Body of pancreas (tissue), 4 donors: ENCODE measurements around the gene GDPD5.

Source experiments
- CTCF ChIP-seq, 7 experiments: fragments of 450-650 bp in 4 of 7; fragments of 200-600 bp in 3 of 7; sonication (generic) in 3 of 7; IDR thresholded peaks; one replicate each; pipeline ENCODE4 v1.5.1; 2016 to 2019; ENCODE audit warnings: antibody characterized with exemption in 7 of 7
- POLR2A ChIP-seq, 3 donors: fragments of 450-650 bp; IDR thresholded peaks; one replicate each; pipeline ENCODE4 v1.6.1; 2016; ENCODE audit warnings: antibody characterized with exemption in 3 of 3, mild to moderate bottlenecking in 2 of 3

GRCh38 chr11:75526192-75526541 is 426 bp upstream of the GDPD5 start:
- no peak for TF ChIP-seq CTCF (IDR thresholded peaks at IDR 0.05)
- no peak for TF ChIP-seq POLR2A (IDR thresholded peaks at IDR 0.05)
